Osteoblast (primary cell): ENCODE results near the gene PRRG2. TPM values are rescaled to one million over a fixed set of nuclear protein-coding genes. Genes with fewer than 3 reads are reported as not detected.
A peak's percentile ranks its signal among the peaks of the same experiment; 100 is the strongest.

Experiments used
- DNase-seq: peaks from one replicate; pipeline ENCODE4 v3.0.0; 2011; ENCODE audit warnings: low spot score, mixed read lengths; ENCODE audit not compliant: insufficient read length; ENCODE audit errors: missing footprints
- H2AFZ ChIP-seq: 2 replicates; pipeline ENCODE4 v1.6.0; 2011; ENCODE audit warnings: mild to moderate bottlenecking, low read length
- H3K27ac ChIP-seq: 2 replicates; pipeline ENCODE4 v1.5.1; 2011; ENCODE audit warnings: mild to moderate bottlenecking, low read depth, low read length, moderate library complexity
- H3K27me3 ChIP-seq: 2 replicates; pipeline ENCODE4 v1.6.0; 2012; ENCODE audit warnings: mild to moderate bottlenecking, control low read depth, inconsistent platforms, low read length, moderate library complexity; ENCODE audit not compliant: insufficient read depth
- H3K36me3 ChIP-seq: 2 replicates; pipeline ENCODE4 v1.5.1; 2011; ENCODE audit warnings: mild to moderate bottlenecking, low read length, control low read depth, moderate library complexity; ENCODE audit not compliant: insufficient read depth
- H3K4me1 ChIP-seq: 2 replicates; pipeline ENCODE4 v1.5.1; 2011; ENCODE audit warnings: mild to moderate bottlenecking, low read length, control low read depth, moderate library complexity; ENCODE audit not compliant: insufficient read depth
- H3K4me2 ChIP-seq: 2 replicates; pipeline ENCODE4 v1.6.0; 2011; ENCODE audit warnings: mild to moderate bottlenecking, low read length; ENCODE audit not compliant: insufficient read depth
- H3K4me3 ChIP-seq: fragments of 200-600 bp; sonication (generic); 3 replicates; pipeline ENCODE4 v1.5.1; 2012; ENCODE audit warnings: mild to moderate bottlenecking, low read length, inconsistent platforms; ENCODE audit not compliant: insufficient read depth
- H3K79me2 ChIP-seq: 2 replicates; pipeline ENCODE4 v1.6.0; 2012; ENCODE audit warnings: mild to moderate bottlenecking, low read length, control low read depth, inconsistent platforms; ENCODE audit not compliant: insufficient read depth
- H3K9me3 ChIP-seq: 2 replicates; pipeline ENCODE4 v1.5.1; 2011; ENCODE audit warnings: low read depth, low read length, control low read depth
- H4K20me1 ChIP-seq: 2 replicates; pipeline ENCODE4 v1.6.0; 2012; ENCODE audit warnings: mild to moderate bottlenecking, low read length, control low read depth; ENCODE audit not compliant: insufficient read depth
- total RNA-seq: library from RNA; depleted of rRNA; stranded (reverse); fragments of >200 nt; gene quantifications from 2 replicates; pipeline ENCODE4 v1.2.3, GENCODE V29; 2012
- TF ChIP-seq, protein P1 (sequence below): IDR thresholded peaks from 2 replicates; pipeline ENCODE4 v1.5.1; 2011; ENCODE audit warnings: mild to moderate bottlenecking, low read depth, low read length, moderate library complexity; ENCODE audit errors: extremely low read depth

PRRG2 gene
- total RNA-seq, 1 donor: under 0.01 TPM

DNA sequence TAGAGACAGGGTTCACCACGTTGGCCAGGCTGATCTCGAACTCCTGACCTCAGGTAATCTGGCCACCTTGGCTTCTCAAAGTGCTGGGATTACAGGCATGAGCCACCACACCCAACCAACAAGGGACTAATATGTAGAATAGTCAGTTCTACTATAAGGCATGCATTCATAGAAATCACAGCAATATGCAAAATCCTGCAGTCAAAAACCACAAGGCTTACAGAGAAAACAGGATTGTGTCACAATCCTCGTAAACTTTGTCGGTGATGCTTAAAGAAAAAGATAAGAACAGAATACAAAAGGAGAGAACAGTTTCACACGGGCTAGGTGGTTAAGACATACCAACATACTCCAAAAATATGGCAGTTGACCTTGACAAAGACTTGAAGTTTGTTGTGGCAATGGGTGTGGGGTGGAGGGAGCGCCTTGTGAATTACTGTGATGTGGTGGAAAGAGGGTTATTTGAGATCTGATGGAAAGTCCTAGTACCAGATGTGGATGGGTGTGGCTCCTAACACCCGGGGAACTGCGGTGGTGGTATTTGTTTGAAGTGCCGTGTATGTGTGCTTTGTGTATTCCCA is 13.2 kb upstream of the PRRG2 start:
- H3K27ac ChIP-seq: no peak overlapping the region
- no peak overlapping the region for H3K4me2 ChIP-seq
- no peaks in the 10 kb centered on the region for H3K27me3 ChIP-seq
- H3K9me3 ChIP-seq: no peaks in the 10 kb centered on the region
- H3K4me1 ChIP-seq: peaks cover 13% of the 10 kb centered on the region
- H2AFZ ChIP-seq: no peak overlapping the region
- no peaks in the 10 kb centered on the region for H3K36me3 ChIP-seq
- H3K79me2 ChIP-seq: peaks cover 58% of the 10 kb centered on the region
- DNase-seq: peak; percentile 56
- TF ChIP-seq, protein P1, sequence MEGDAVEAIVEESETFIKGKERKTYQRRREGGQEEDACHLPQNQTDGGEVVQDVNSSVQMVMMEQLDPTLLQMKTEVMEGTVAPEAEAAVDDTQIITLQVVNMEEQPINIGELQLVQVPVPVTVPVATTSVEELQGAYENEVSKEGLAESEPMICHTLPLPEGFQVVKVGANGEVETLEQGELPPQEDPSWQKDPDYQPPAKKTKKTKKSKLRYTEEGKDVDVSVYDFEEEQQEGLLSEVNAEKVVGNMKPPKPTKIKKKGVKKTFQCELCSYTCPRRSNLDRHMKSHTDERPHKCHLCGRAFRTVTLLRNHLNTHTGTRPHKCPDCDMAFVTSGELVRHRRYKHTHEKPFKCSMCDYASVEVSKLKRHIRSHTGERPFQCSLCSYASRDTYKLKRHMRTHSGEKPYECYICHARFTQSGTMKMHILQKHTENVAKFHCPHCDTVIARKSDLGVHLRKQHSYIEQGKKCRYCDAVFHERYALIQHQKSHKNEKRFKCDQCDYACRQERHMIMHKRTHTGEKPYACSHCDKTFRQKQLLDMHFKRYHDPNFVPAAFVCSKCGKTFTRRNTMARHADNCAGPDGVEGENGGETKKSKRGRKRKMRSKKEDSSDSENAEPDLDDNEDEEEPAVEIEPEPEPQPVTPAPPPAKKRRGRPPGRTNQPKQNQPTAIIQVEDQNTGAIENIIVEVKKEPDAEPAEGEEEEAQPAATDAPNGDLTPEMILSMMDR: no peak
- no peak overlapping the region for H3K4me3 ChIP-seq
- peaks cover 18% of the 10 kb centered on the region for H4K20me1 ChIP-seq

DNA sequence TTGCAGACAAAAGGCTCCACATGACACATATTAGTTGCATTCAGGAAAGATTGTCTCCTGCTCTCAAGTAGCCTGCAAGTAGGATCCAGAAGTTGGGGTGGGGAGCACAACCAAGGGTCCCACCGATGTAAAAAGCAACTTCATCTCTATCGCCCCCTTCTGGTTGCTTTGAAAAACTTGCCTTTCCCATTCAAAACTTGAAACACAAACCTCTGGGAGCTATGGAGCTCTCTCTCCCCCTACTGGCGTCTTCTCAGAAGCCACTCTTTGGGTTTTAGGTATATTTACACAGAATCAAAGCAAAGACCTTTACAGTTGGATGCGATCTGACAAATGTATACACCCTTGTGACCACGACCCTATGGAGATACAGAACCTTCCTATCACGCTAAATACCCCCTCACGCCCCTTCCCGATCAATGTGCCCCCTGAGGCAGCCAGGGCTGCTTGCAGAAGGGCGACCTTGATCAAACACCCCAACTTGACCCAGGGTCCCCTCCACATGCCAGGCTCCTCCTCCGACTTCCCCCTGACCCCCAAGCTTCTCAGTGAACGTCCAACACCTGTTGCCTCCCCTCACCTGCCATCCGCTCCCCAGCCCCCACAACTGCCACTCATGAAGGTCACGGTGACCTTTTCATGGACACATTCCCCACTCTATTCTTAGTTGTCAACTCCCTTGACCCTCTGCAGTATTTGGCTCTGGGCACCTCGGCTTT is 10.8 kb upstream of the PRRG2 start:
- peaks cover 57% of the 10 kb centered on the region for H3K79me2 ChIP-seq
- peak; percentile 92 for DNase-seq
- H3K27me3 ChIP-seq: no peaks in the 10 kb centered on the region
- no peak overlapping the region for H2AFZ ChIP-seq
- H3K4me2 ChIP-seq: no peak overlapping the region
- H3K27ac ChIP-seq: no peak overlapping the region
- TF ChIP-seq, protein P1: peak; percentile 100
- peaks cover 20% of the 10 kb centered on the region for H4K20me1 ChIP-seq
- H3K36me3 ChIP-seq: peaks cover 10% of the 10 kb centered on the region
- peaks cover 13% of the 10 kb centered on the region for H3K4me1 ChIP-seq
- H3K9me3 ChIP-seq: no peaks in the 10 kb centered on the region
- H3K4me3 ChIP-seq: no peak overlapping the region

DNA sequence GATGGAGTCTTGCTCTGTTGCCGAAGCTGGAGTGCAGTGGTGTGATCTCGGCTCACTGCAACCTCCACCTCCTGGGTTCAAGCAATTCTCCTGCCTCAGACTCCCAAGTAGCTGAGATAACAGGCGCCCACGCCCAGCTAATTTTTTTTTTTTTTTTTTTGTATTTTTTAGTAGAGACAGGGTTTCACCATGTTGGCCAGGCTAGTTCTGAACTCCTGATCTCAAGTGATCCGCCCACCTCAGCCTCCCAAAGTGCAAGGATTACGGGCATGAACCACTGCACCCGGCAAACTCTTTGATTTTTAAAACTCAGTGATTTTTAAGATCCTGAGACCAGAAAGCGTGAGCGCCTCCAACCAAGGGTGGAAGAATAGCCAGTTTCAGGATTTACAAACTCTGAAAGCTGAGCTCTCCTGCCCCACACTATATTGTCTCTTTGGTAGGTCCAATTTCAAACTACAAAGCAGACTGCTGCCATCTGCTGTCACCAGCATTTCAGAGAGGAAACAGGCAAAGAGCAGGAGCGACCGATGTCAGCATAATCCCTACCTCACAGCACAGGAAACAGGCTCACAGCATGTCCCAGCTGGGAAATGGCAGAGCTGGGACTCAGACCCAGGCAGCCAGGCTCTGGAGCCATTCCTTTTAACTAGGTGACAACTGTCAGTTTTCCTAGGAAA is 10.0 kb upstream of the PRRG2 start:
- peaks cover 18% of the 10 kb centered on the region for H4K20me1 ChIP-seq
- no peaks in the 10 kb centered on the region for H3K9me3 ChIP-seq

More for the DNA sequence above, 10.0 kb upstream of the PRRG2 start:
- peaks cover 13% of the 10 kb centered on the region for H3K4me1 ChIP-seq
- peaks cover 16% of the 10 kb centered on the region for H3K36me3 ChIP-seq
- no peak overlapping the region for H3K27ac ChIP-seq
- DNase-seq: peak; percentile 37
- TF ChIP-seq, protein P1: no peak
- peaks cover 60% of the 10 kb centered on the region for H3K79me2 ChIP-seq
- H3K4me3 ChIP-seq: no peak overlapping the region
- no peak overlapping the region for H2AFZ ChIP-seq
- H3K27me3 ChIP-seq: no peaks in the 10 kb centered on the region
- no peak overlapping the region for H3K4me2 ChIP-seq
